HepG2 (cell line): Measurements from ENCODE around the gene AXIN1. TPM values are rescaled to one million over a fixed set of nuclear protein-coding genes. Genes with fewer than 3 reads are reported as not detected.
A peak's percentile ranks its signal among the peaks of the same experiment; 100 is the strongest.

ENCODE experiments used
- ATAC-seq: fragments of 200-7000 bp; cut with Tn5 transposase; 3 replicates; pipeline ENCODE4 v1.9.1; 2020; ENCODE audit warnings: mild to moderate bottlenecking, moderate library complexity
- BruUV-seq: library from RNA; stranded (reverse); fragments of 400-500 nt; replicated peaks from 2 replicates; lab custom pipeline; 2021; lab: Mats Ljungman, UMichigan
- CTCF ChIA-PET: fragments of 300-600 bp; formaldehyde crosslinking; extraction: SDS; loops from one replicate; lab custom pipeline; 2021; ENCODE audit warnings: low total read pairs, inconsistent platforms, low intra/inter-chr PET ratio; lab: Yijun Ruan, JAX
- POLR2A ChIA-PET: fragments of 350-600 bp; sonication (Branson Sonifier 250); formaldehyde crosslinking; loops from one replicate; lab custom pipeline; 2020; ENCODE audit warnings: antibody characterized with exemption, inconsistent platforms; lab: Yijun Ruan, JAX
- DNase-seq: peaks from one replicate; pipeline ENCODE4 v3.0.0-alpha.2; 2015; ENCODE audit warnings: low spot score
- FAIRE-seq: peaks from 3 replicates; lab custom pipeline; 2011; peaks lifted over from hg19 to GRCh38; lab: Jason Lieb, UNC
- H2AFZ ChIP-seq: one replicate; pipeline ENCODE4 v1.6.1; 2011; ENCODE audit warnings: low read length, inconsistent platforms
- H3K27ac ChIP-seq: fragments of 300-600 bp; 3 replicates; pipeline ENCODE4 v1.8.0; 2011; ENCODE audit warnings: mixed run types, mild to moderate bottlenecking, mixed read lengths, low read length, inconsistent platforms; ENCODE audit not compliant: insufficient read depth; ENCODE audit errors: extremely low read length
- H3K27me3 ChIP-seq, 2 experiments: fragments of 200-600 bp in 1 of 2; 2 replicates in 1 of 2; 3 replicates in 1 of 2; pipeline versions ENCODE4 v1.6.0 to v1.8.0; 2011; ENCODE audit warnings: low read length in 2 of 2, mild to moderate bottlenecking in 2 of 2, moderate library complexity in 2 of 2, inconsistent platforms in 1 of 2; ENCODE audit not compliant: insufficient read depth in 2 of 2, control insufficient read depth in 1 of 2
- H3K36me3 ChIP-seq, 2 experiments: fragments of 200-600 bp in 1 of 2; replicated peaks in 1 of 2; 2 replicates in 1 of 2; 3 replicates in 1 of 2; pipeline versions ENCODE4 v1.5.1 to v1.8.0; 2011; ENCODE audit warnings: low read length in 2 of 2, inconsistent platforms in 1 of 2; ENCODE audit not compliant: insufficient read depth in 2 of 2, control insufficient read depth in 1 of 2
- H3K4me1 ChIP-seq: 2 replicates; pipeline ENCODE4 v1.5.1; 2012; ENCODE audit warnings: low read length, inconsistent platforms; ENCODE audit not compliant: insufficient read depth
- H3K4me2 ChIP-seq: 2 replicates; pipeline ENCODE4 v1.6.0; 2011; ENCODE audit warnings: low read depth, low read length, inconsistent platforms
- H3K4me3 ChIP-seq, 3 experiments: fragments of 200-600 bp in 1 of 3; sonication (generic), shearing (Covaris generic) in 1 of 3; replicated peaks in 1 of 3; 2 replicates each; pipeline ENCODE4 v1.5.1; 2011 to 2016; ENCODE audit warnings: low read length in 3 of 3, inconsistent platforms in 2 of 3, low read depth in 2 of 3, mild to moderate bottlenecking in 2 of 3, control low read depth in 1 of 3, mixed read lengths in 1 of 3; ENCODE audit not compliant: insufficient read depth in 1 of 3
- H3K79me2 ChIP-seq: one replicate; pipeline ENCODE4 v1.6.1; 2011; ENCODE audit warnings: low read length, inconsistent platforms; ENCODE audit not compliant: insufficient read depth
- H3K9ac ChIP-seq: 2 replicates; pipeline ENCODE4 v1.6.0; 2011; ENCODE audit warnings: mild to moderate bottlenecking, low read depth, low read length, inconsistent platforms; ENCODE audit not compliant: insufficient read depth
- H3K9me3 ChIP-seq: 2 replicates; pipeline ENCODE4 v1.5.1; 2012; ENCODE audit warnings: mild to moderate bottlenecking, low read length
- H4K20me1 ChIP-seq: 2 replicates; pipeline ENCODE4 v1.6.0; 2011; ENCODE audit warnings: inconsistent platforms, mild to moderate bottlenecking, low read length, moderate library complexity; ENCODE audit not compliant: insufficient read depth
- ATM ChIP-seq: fragments of 450-650 bp; IDR thresholded peaks from 2 replicates; pipeline ENCODE4 v1.7.1; 2017; ENCODE audit warnings: mild to moderate bottlenecking, borderline replicate concordance
- DR1 ChIP-seq: sonication (generic); formaldehyde crosslinking; IDR thresholded peaks from 2 replicates; pipeline ENCODE4 v1.8.0; 2021; ENCODE audit warnings: mild to moderate bottlenecking, missing genetic modification reagents, inconsistent platforms
- DZIP1 ChIP-seq: sonication (generic); formaldehyde crosslinking; IDR thresholded peaks from 2 replicates; pipeline ENCODE4 v1.5.0; 2020; ENCODE audit warnings: mild to moderate bottlenecking, missing genetic modification reagents
- FOXJ3 ChIP-seq: sonication (generic); formaldehyde crosslinking; IDR thresholded peaks from 2 replicates; pipeline ENCODE4 v1.4.0; 2020; ENCODE audit warnings: missing genetic modification reagents, mild to moderate bottlenecking, borderline replicate concordance
- FOXK1 ChIP-seq: sonication (generic); formaldehyde crosslinking; IDR thresholded peaks from 2 replicates; pipeline ENCODE4 v1.4.0; 2020; ENCODE audit warnings: low read depth, missing genetic modification reagents, borderline replicate concordance
- GABPB1 ChIP-seq: IDR thresholded peaks from 2 replicates; pipeline ENCODE4 v1.6.1; 2016; ENCODE audit warnings: mild to moderate bottlenecking, missing genetic modification reagents, moderate library complexity, missing compliant biosample characterization
- MXI1 ChIP-seq: IDR thresholded peaks from 3 replicates; pipeline ENCODE4 v1.6.1; 2012; ENCODE audit warnings: low read depth, low read length, inconsistent platforms, borderline replicate concordance
- NCOA1 ChIP-seq: sonication (generic); formaldehyde crosslinking; IDR thresholded peaks from 2 replicates; pipeline ENCODE4 v1.9.0; 2021; ENCODE audit warnings: missing genetic modification reagents
- NPAS2 ChIP-seq: sonication (generic); formaldehyde crosslinking; IDR thresholded peaks from 2 replicates; pipeline ENCODE4 v1.8.0; 2022; ENCODE audit warnings: mild to moderate bottlenecking, missing genetic modification reagents, borderline replicate concordance
- PREB ChIP-seq: sonication (generic); formaldehyde crosslinking; IDR thresholded peaks from 2 replicates; pipeline ENCODE4 v1.4.0; 2020; ENCODE audit warnings: missing genetic modification reagents
- RARA ChIP-seq: IDR thresholded peaks from 2 replicates; pipeline ENCODE4 v1.6.1; 2016; ENCODE audit warnings: missing genetic modification reagents, missing compliant biosample characterization
- SMAD3 ChIP-seq: sonication (generic); formaldehyde crosslinking; IDR thresholded peaks from 2 replicates; pipeline ENCODE4 v1.4.0; 2020; ENCODE audit warnings: missing genetic modification reagents
- ZKSCAN8 ChIP-seq: IDR thresholded peaks from 2 replicates; pipeline ENCODE4 v1.6.1; 2016; ENCODE audit warnings: borderline replicate concordance, missing genetic modification reagents, missing compliant biosample characterization
- ZNF225 ChIP-seq: sonication (generic); formaldehyde crosslinking; IDR thresholded peaks from 2 replicates; pipeline ENCODE4 v1.4.0; 2020; ENCODE audit warnings: mild to moderate bottlenecking, missing genetic modification reagents
- whole genome bisulfite sequencing: methylation state at CpG from one replicate; pipeline ENCODE4 v1.1.6; 2017; ENCODE audit warnings: low lambda C conversion rate; 5-methylcytosine and 5-hydroxymethylcytosine counted together
- in situ Hi-C: cut with HindIII; loops from 2 replicates; pipeline ENCODE4 v1.10.0; 2017; ENCODE audit warnings: low pct_unique_long_range_greater_than_20kb; ENCODE audit not compliant: extremely low pct_ligation_motif_present
- intact Hi-C: fragments of 100-400 bp; cut with micrococcal nuclease; formaldehyde crosslinking; loops from one replicate; pipeline ENCODE4 v1.10.0; 2022; ENCODE audit not compliant: unreplicated experiment
- polyA plus RNA-seq, 8 experiments: library from polyadenylated mRNA; depleted of rRNA in 3 of 8; stranded (reverse) in 7 of 8; unstranded in 1 of 8; fragments of >200 nt; fragmentation: Illumina TruSeq in 4 of 8; extraction: Trizol in 4 of 8; gene quantifications; 2 replicates each; pipeline versions ENCODE4 v1.2.1 to v1.2.3, GENCODE V29; 2011 to 2016; ENCODE audit warnings: low read depth in 4 of 8, missing spikeins in 1 of 8, mixed read lengths in 1 of 8; ENCODE audit not compliant: insufficient read depth in 1 of 8
- total RNA-seq, 5 experiments: library from RNA; depleted of rRNA; stranded (reverse); fragments of >200 nt; fragmentation: Illumina TruSeq; extraction: Trizol; gene quantifications; 2 replicates each; pipeline ENCODE4 v1.2.3, GENCODE V29; 2016; ENCODE audit warnings: low read depth in 1 of 5

Gene AXIN1
- total and polyA plus RNA-seq, 2 of the 13 experiments (the other 11 are each of a cell fraction or from before 2014, with no cell fraction given): 24.0 to 26.0 TPM

GRCh38 chr16:364595-365491, 12.3 kb upstream of the AXIN1 start (continued):
- no peak for TF ChIP-seq SMAD3

- intact Hi-C loops: loop anchor here (5.0 kb wide), 2 partner anchors 137 to 247 kb away; partner anchors contain the start of gene LUC7L
- peak overlapping the region; percentile 32 to 73 (median 42); a peak in 5 of 6 replicates for H3K4me3 ChIP-seq
- peaks cover 4 to 20% of the 10 kb centered on the region in 2 experiments; a peak in 4 of 5 replicates for H3K36me3 ChIP-seq
- DNase-seq: no peak
- H3K9me3 ChIP-seq: no peaks in the 10 kb centered on the region
- H2AFZ ChIP-seq: no peak overlapping the region
- in situ Hi-C loops: loop anchor here (5.0 kb wide), 1 partner anchor 92 kb away; no protein-coding TSS in a partner anchor
- H3K79me2 ChIP-seq: no peaks in the 10 kb centered on the region
- BruUV-seq: no TSS peak
- 0 out of 2 replicates have a peak overlapping the region, but pooled peaks have one; percentile 15 for H3K9ac ChIP-seq
- no peak for FAIRE-seq
- 7% methylated on average over 11 of the region's 24 CpGs for WGBS
- ChIA-PET POLR2A (interaction anchor here (0.9 to 2.7 kb wide), 3 partner anchors 11 to 22 kb away, joined by 3 to 15 read pairs (median 4); partner anchors contain the start of gene AXIN1), CTCF (interaction anchor here (0.9 kb wide), 1 partner anchor 257 kb away, joined by 3 read pairs; no protein-coding TSS in a partner anchor)
- peaks cover 74% of the 10 kb centered on the region for H3K4me1 ChIP-seq
- peak; percentile 2; the same call in 1 of the 3 replicates for ATAC-seq
- H3K4me2 ChIP-seq: peak overlapping the region; percentile 90
- peaks cover 1 to 13% of the 10 kb centered on the region in 2 experiments; a peak in 4 of 5 replicates for H3K27me3 ChIP-seq
- H3K27ac ChIP-seq: no peak overlapping the region
- H4K20me1 ChIP-seq: no peaks in the 10 kb centered on the region
- no peak for TF ChIP-seq NCOA1 (CRISPR knock-in tag)
- no peak for TF ChIP-seq FOXJ3 (CRISPR knock-in tag)
- TF ChIP-seq DR1 (CRISPR knock-in tag): no peak
- TF ChIP-seq DZIP1 (CRISPR knock-in tag): 0 out of 2 replicates have a peak, but pooled peaks have one; percentile 9
- TF ChIP-seq FOXK1: no peak
- no peak for TF ChIP-seq ATM
- no peak for TF ChIP-seq MXI1
- no peak for TF ChIP-seq NPAS2 (CRISPR knock-in tag)
- TF ChIP-seq ZKSCAN8 (CRISPR knock-in tag): no peak
- 0 out of 2 replicates have a peak, but pooled peaks have one; percentile 0 for TF ChIP-seq GABPB1
- TF ChIP-seq RARA (CRISPR knock-in tag): 0 out of 2 replicates have a peak, but pooled peaks have one; percentile 3
- TF ChIP-seq PREB: no peak
- no peak for TF ChIP-seq ZNF225 (CRISPR knock-in tag)
Measured at GRCh38 chr16:363766-364490, 11.4 kb upstream of the AXIN1 start.
